Prostate gland (tissue), 2 donors: ENCODE data around the gene PRELID1. TPM values are rescaled to one million over a fixed set of nuclear protein-coding genes. Genes with fewer than 3 reads are reported as not detected.
A peak's percentile ranks its signal among the peaks of the same experiment; 100 is the strongest.
"Not testable (repeated sequence)": the region's sequence is repeated elsewhere in the genome, so short reads cannot be mapped to it uniquely, and the experiment has no call there.

Experiments used
- DNase-seq: peaks from one replicate; pipeline ENCODE4 v3.0.0-alpha.2; 2019; ENCODE audit warnings: low spot score
- H3K27ac ChIP-seq, 2 donors: fragments of 200-600 bp; sonication (generic); 2 replicates each; pipeline ENCODE4 v1.5.1; 2017 to 2019
- H3K27me3 ChIP-seq: fragments of 200-600 bp; sonication (generic); replicated peaks from 2 replicates; pipeline ENCODE4 v1.5.1; 2019; ENCODE audit not compliant: insufficient read depth
- H3K36me3 ChIP-seq, 2 donors: fragments of 200-600 bp; sonication (generic); 1 replicate in 1 of 2; 2 replicates in 1 of 2; pipeline versions ENCODE4 v1.5.1 to v1.8.1; 2017 to 2019
- H3K4me1 ChIP-seq: fragments of 200-600 bp; sonication (generic); replicated peaks from 2 replicates; pipeline ENCODE4 v1.5.1; 2019
- H3K4me3 ChIP-seq, 2 donors: fragments of 200-600 bp; sonication (generic); 2 replicates each; pipeline ENCODE4 v1.5.1; 2017 to 2019
- H3K9me3 ChIP-seq: fragments of 200-600 bp; sonication (generic); 2 replicates; pipeline ENCODE4 v1.5.1; 2017
- CTCF ChIP-seq, 4 experiments: fragments of 200-600 bp in 2 of 4; fragments of 450-650 bp in 2 of 4; sonication (generic) in 2 of 4; IDR thresholded peaks; 1 replicate in 3 of 4; 2 replicates in 1 of 4; pipeline ENCODE4 v1.5.1; 2016 to 2019; ENCODE audit warnings: antibody characterized with exemption in 4 of 4, mild to moderate bottlenecking in 2 of 4, moderate library complexity in 2 of 4
- POLR2A ChIP-seq: fragments of 450-650 bp; IDR thresholded peaks from one replicate; pipeline ENCODE4 v1.6.1; 2016; ENCODE audit warnings: antibody characterized with exemption, mild to moderate bottlenecking
- POLR2AphosphoS5 ChIP-seq: sonication (generic); formaldehyde crosslinking; IDR thresholded peaks from one replicate; pipeline ENCODE4 v1.6.1; 2017; ENCODE audit warnings: antibody characterized with exemption
- WGBS: methylation state at CpG from one replicate; pipeline ENCODE4 v1.1.5; 2018; 5-methylcytosine and 5-hydroxymethylcytosine counted together
- intact Hi-C: fragments of 100-400 bp; cut with DNase I; formaldehyde crosslinking; loops from one replicate; pipeline ENCODE4 v1.14.2; 2022
- total RNA-seq, 2 donors: library from RNA; depleted of rRNA; stranded (reverse); fragments of >200 nt; gene quantifications; one replicate each; pipeline ENCODE4 v1.1.0, GENCODE V29; 2016

The PRELID1 gene
- total RNA-seq, 2 donors from 2014 or later, result 76.5 to 95.8 TPM

DNA sequence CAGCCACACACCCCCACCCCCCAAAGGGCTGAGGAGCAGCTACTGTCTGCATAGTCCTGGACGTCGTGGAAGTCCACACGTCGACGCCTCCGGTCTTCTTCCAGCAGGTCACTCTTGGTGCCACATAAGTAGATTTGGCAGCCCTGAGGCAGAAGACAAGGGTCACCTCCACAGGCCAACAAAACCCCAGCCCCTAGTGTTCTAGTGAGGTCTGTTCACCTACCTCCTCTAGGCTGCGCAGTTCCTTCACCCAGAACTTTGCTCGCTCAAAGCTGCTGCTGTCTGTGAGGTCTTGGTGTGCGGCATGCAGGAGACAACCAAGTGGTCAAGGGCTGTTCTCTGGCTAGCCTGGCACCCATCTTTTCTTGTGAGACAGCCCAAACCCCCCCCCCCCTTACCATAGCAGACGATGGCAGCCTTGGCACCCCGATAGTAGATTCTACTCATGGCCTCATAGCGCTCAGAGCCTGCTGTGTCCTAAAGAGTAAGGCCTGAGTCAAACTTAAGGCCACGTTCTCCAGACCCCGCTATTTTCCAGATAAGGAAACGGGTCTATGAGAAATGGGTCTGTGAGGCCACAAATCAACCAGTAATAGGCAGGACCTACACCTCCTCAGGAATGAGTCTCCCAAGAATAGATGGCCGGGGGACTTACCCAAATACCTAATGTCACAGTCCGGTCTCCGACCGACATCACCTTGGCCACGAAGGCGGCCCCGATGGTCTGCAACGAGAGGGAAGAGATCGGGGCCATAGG lies 1.1 kb upstream of the PRELID1 start:
- peak overlapping the region; percentile 89 to 96 for H3K4me3 ChIP-seq
- intact Hi-C loops, result no loop called here
- 31% methylated on average over 24 of the region's 24 CpGs for WGBS
- peaks cover 19% of the 10 kb centered on the region for H3K4me1 ChIP-seq
- no peaks in the 10 kb centered on the region for H3K27me3 ChIP-seq
- H3K27ac ChIP-seq, result peak overlapping the region; percentile 83 to 84
- no peak for DNase-seq
- H3K36me3 ChIP-seq, result peaks cover 0 to 3% of the 10 kb centered on the region in 2 donors
- no peaks in the 10 kb centered on the region for H3K9me3 ChIP-seq
- TF ChIP-seq POLR2AphosphoS5, result no peak
- TF ChIP-seq CTCF (IDR thresholded peaks at IDR 0.05), result peak in 1 of 4 experiments; percentile 5

DNA sequence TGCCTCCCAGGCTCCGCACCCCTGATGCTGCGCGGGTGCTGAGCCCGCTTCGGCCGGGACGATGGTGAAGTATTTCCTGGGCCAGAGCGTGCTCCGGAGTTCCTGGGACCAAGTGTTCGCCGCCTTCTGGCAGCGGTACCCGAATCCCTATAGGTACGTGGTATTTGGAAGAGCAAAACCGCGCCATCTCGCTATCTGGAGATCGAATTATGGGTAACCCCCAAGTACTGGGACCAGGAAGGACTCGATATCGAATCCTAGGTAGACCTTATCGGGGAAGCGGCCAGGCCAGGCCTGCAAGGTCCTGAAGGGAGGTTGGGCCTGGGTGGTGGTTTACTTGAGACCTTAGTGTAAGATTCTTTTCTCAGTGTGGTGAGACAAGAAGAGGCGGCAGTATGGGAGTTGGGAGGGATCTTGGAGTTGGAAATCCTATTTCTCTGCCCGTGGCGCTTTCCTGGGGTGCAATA lies 359 bp downstream of the PRELID1 start:
- DNase-seq, result no peak
- peak overlapping the region; percentile 83 to 84 for H3K27ac ChIP-seq
- 7% methylated on average over 21 of the region's 25 CpGs for WGBS
- peaks cover 0 to 3% of the 10 kb centered on the region in 2 donors for H3K36me3 ChIP-seq
- peaks cover 19% of the 10 kb centered on the region for H3K4me1 ChIP-seq
- no peaks in the 10 kb centered on the region for H3K9me3 ChIP-seq
- H3K4me3 ChIP-seq, result peak overlapping the region; percentile 89 to 96
- intact Hi-C loops, result no loop called here
- TF ChIP-seq POLR2A (no peak), POLR2AphosphoS5 (no peak), CTCF (IDR thresholded peaks at IDR 0.05) (no peak)
- no peaks in the 10 kb centered on the region for H3K27me3 ChIP-seq

- Histone ChIP-seq H3K27me3 (no peaks in the 10 kb centered on the region), H3K4me3 (peak overlapping the region; percentile 89 to 96), H3K9me3 (no peaks in the 10 kb centered on the region), H3K27ac (peak overlapping the region; percentile 83 to 84), H3K36me3 (peaks cover 0 to 3% of the 10 kb centered on the region in 2 donors), H3K4me1 (peaks cover 19% of the 10 kb centered on the region)
- no peak for DNase-seq
- intact Hi-C loops, result loop anchor here (5.0 kb wide), 1 partner anchor 192 kb away; no protein-coding TSS in a partner anchor
- WGBS, result 34% methylated on average over 18 of the region's 19 CpGs
- TF ChIP-seq CTCF (IDR thresholded peaks at IDR 0.05) (no peak), POLR2A (no peak), POLR2AphosphoS5 (no peak)
Observed at GRCh38 chr5:177304392-177305119, 957 bp downstream of the PRELID1 start.

- H3K9me3 ChIP-seq, H3K4me3 ChIP-seq, DNase-seq, H3K27me3 ChIP-seq, H3K36me3 ChIP-seq, H3K27ac ChIP-seq: not testable (repeated sequence)
- intact Hi-C loops, result loop anchor here (5.0 kb wide), 1 partner anchor 194 kb away; no protein-coding TSS in a partner anchor
- H3K4me1 ChIP-seq, result peaks cover 18% of the 10 kb centered on the region
- WGBS, result 84% methylated on average over 11 of the region's 11 CpGs
Observed at GRCh38 chr5:177306103-177306640, 2.6 kb downstream of the PRELID1 start.
